Endothelial cell of umbilical vein (primary cell): Measurements from ENCODE around the gene PHACTR2. TPM values are rescaled to one million over a fixed set of nuclear protein-coding genes. Genes with fewer than 3 reads are reported as not detected.

Experiments used
- BruUV-seq: library from RNA; stranded (reverse); fragments of 400-500 nt; replicated peaks from 2 replicates; lab custom pipeline; 2021; lab: Mats Ljungman, UMichigan
- CTCF ChIA-PET: fragments of 300-600, 350-600 bp; sonication (Branson Sonifier 250); formaldehyde crosslinking; loops from one replicate; lab custom pipeline; 2021; ENCODE audit warnings: antibody characterized with exemption, inconsistent platforms; lab: Charles Lee
- POLR2A ChIA-PET: fragments of 300-600, 350-600 bp; sonication (Branson Sonifier 250); formaldehyde crosslinking; loops from one replicate; lab custom pipeline; 2021; ENCODE audit warnings: antibody characterized with exemption, inconsistent platforms; lab: Charles Lee
- DNase-seq: peaks from one replicate; pipeline ENCODE4 v3.0.0-alpha.2; 2011; ENCODE audit warnings: low read depth, low spot score
- FAIRE-seq: peaks from 2 replicates; lab custom pipeline; 2011; peaks lifted over from hg19 to GRCh38; lab: Jason Lieb, UNC
- H2AFZ ChIP-seq: 2 replicates; pipeline ENCODE4 v1.6.0; 2012; ENCODE audit warnings: low read depth, low read length, control low read depth, inconsistent platforms
- H3K27ac ChIP-seq: 2 replicates; pipeline ENCODE4 v1.5.1; 2011; ENCODE audit warnings: low read depth, mild to moderate bottlenecking, control low read depth, low read length, moderate library complexity; ENCODE audit not compliant: insufficient read depth
- H3K27me3 ChIP-seq, 2 experiments: 2 replicates each; pipeline versions ENCODE4 v1.6.0 to v1.6.1; 2011; ENCODE audit warnings: low read length in 2 of 2, mixed read lengths in 1 of 2; ENCODE audit not compliant: control insufficient read depth in 2 of 2, insufficient read depth in 2 of 2
- H3K36me3 ChIP-seq, 2 experiments: 2 replicates in 1 of 2; 3 replicates in 1 of 2; pipeline ENCODE4 v1.5.1; 2011; ENCODE audit warnings: low read length in 2 of 2, mild to moderate bottlenecking in 1 of 2, moderate library complexity in 1 of 2; ENCODE audit not compliant: control insufficient read depth in 2 of 2, insufficient read depth in 2 of 2; ENCODE audit errors: extremely low read depth in 1 of 2
- H3K4me1 ChIP-seq: 3 replicates; pipeline ENCODE4 v1.5.1; 2011; ENCODE audit warnings: mild to moderate bottlenecking, low read length; ENCODE audit not compliant: control insufficient read depth, insufficient read depth; ENCODE audit errors: extremely low read depth
- H3K4me2 ChIP-seq: 2 replicates; pipeline ENCODE4 v1.6.1; 2011; ENCODE audit warnings: low read length, control low read depth, mixed read lengths; ENCODE audit not compliant: insufficient read depth
- H3K4me3 ChIP-seq, 3 experiments: fragments of 200-600 bp in 1 of 3; sonication (generic), shearing (Covaris generic) in 1 of 3; replicated peaks in 1 of 3; 2 replicates each; pipeline ENCODE4 v1.5.1; 2011 to 2016; ENCODE audit warnings: control low read depth in 3 of 3, low read length in 3 of 3, mild to moderate bottlenecking in 2 of 3, inconsistent platforms in 1 of 3, low read depth in 1 of 3, moderate library complexity in 1 of 3; ENCODE audit not compliant: insufficient read depth in 1 of 3
- H3K79me2 ChIP-seq: 2 replicates; pipeline ENCODE4 v1.6.0; 2012; ENCODE audit warnings: low read length, inconsistent platforms; ENCODE audit not compliant: control insufficient read depth, insufficient read depth
- H3K9ac ChIP-seq: replicated peaks from 2 replicates; pipeline ENCODE3; 2011; ENCODE audit warnings: low read length, control low read depth; ENCODE audit not compliant: insufficient read depth; ENCODE audit errors: extremely low read depth
- H3K9me1 ChIP-seq: replicated peaks from 3 replicates; pipeline ENCODE4 v1.6.0; 2011; ENCODE audit warnings: mild to moderate bottlenecking, low read length; ENCODE audit not compliant: control insufficient read depth, insufficient read depth; ENCODE audit errors: extremely low read depth
- H3K9me3 ChIP-seq: replicated peaks from 2 replicates; pipeline ENCODE4 v1.5.1; 2012; ENCODE audit warnings: low read length, inconsistent platforms; ENCODE audit not compliant: control insufficient read depth, insufficient read depth
- H4K20me1 ChIP-seq: replicated peaks from 2 replicates; pipeline ENCODE3; 2011; ENCODE audit warnings: mild to moderate bottlenecking, low read length; ENCODE audit not compliant: control insufficient read depth, insufficient read depth; ENCODE audit errors: extremely low read depth
- FOS ChIP-seq: IDR thresholded peaks from 2 replicates; pipeline ENCODE4 v1.6.1; 2011; ENCODE audit warnings: mild to moderate bottlenecking, low read length, moderate library complexity, borderline replicate concordance; ENCODE audit not compliant: insufficient read depth
- JUN ChIP-seq: IDR thresholded peaks from 2 replicates; pipeline ENCODE4 v1.6.1; 2011; ENCODE audit warnings: borderline replicate concordance, low read depth; ENCODE audit not compliant: insufficient read length, insufficient read depth
- MAX ChIP-seq: IDR thresholded peaks from 2 replicates; pipeline ENCODE4 v1.6.1; 2011; ENCODE audit not compliant: insufficient read depth, insufficient read length
- MYC ChIP-seq: IDR thresholded peaks from one replicate; pipeline ENCODE4 v1.6.1; 2011; ENCODE audit warnings: mild to moderate bottlenecking, low read depth, low read length
- POLR2AphosphoS5 ChIP-seq: IDR thresholded peaks from 2 replicates; pipeline ENCODE4 v1.6.1; 2012; ENCODE audit warnings: low read depth, mild to moderate bottlenecking, control low read depth, low read length, moderate library complexity; ENCODE audit not compliant: insufficient read depth
- dilution Hi-C: fragments of 300-500 bp; cut with MboI; formaldehyde crosslinking; loops from one replicate; pipeline ENCODE4 v1.15.0; 2019; ENCODE audit warnings: low sequenced_read_pairs; ENCODE audit not compliant: extremely low pct_ligation_motif_present
- intact Hi-C: fragments of 100-400 bp; cut with micrococcal nuclease; formaldehyde crosslinking; loops from one replicate; pipeline ENCODE4 v1.10.0; 2022
- polyA plus RNA-seq, 4 experiments: library from polyadenylated mRNA; depleted of rRNA in 3 of 4; stranded (reverse) in 3 of 4; unstranded in 1 of 4; fragments of >200 nt; gene quantifications; 2 replicates each; pipeline versions ENCODE4 v1.2.1 to v1.2.3, GENCODE V29; 2011 to 2012; ENCODE audit warnings: missing spikeins in 1 of 4
- total RNA-seq: library from RNA; stranded (reverse); gene quantifications from 2 replicates; pipeline ENCODE4 v1.2.3, GENCODE V29; 2021

Gene PHACTR2
- total and polyA plus RNA-seq, 2 donors (not counting 3 experiments of a cell fraction or from before 2014, with no cell fraction given): 16.3 to 178 TPM

- peak overlapping the region; percentile 23 for H3K4me2 ChIP-seq
- DNase-seq: peak; percentile 49
- no peaks in the 10 kb centered on the region for H3K27me3 ChIP-seq
- H3K79me2 ChIP-seq: peaks cover 71% of the 10 kb centered on the region
- H3K9me3 ChIP-seq: no peaks in the 10 kb centered on the region
- no peak overlapping the region for H3K4me3 ChIP-seq
- no peak overlapping the region for H2AFZ ChIP-seq
- no peak overlapping the region for H3K9ac ChIP-seq
- FAIRE-seq: no peak
- intact Hi-C loops (no loop called here), dilution Hi-C loops (no loop called here)
- ChIA-PET CTCF (interaction anchor here (0.8 to 2.1 kb wide), 5 partner anchors 8 to 318 kb away, joined by 3 to 12 read pairs (median 5); no protein-coding TSS in a partner anchor), POLR2A (no interaction called here)
- H3K27ac ChIP-seq: peak overlapping the region; percentile 0
- no peaks in the 10 kb centered on the region for H3K36me3 ChIP-seq
- no peaks in the 10 kb centered on the region for H3K9me1 ChIP-seq
- TF ChIP-seq JUN (no peak), MYC (no peak), POLR2AphosphoS5 (no peak), FOS (no peak), MAX (no peak)
- peaks cover 53% of the 10 kb centered on the region for H3K4me1 ChIP-seq
- no TSS peak for BruUV-seq
- H4K20me1 ChIP-seq: no peaks in the 10 kb centered on the region
Measured at GRCh38 chr6:143695130-143695968, 17.6 kb downstream of the PHACTR2 start.
